Mammary epithelial cell (primary cell): ENCODE measurements around the gene ZNF200.

Experiments used
- EZH2 ChIP-seq: IDR thresholded peaks from 2 replicates; pipeline ENCODE4 v1.6.1; 2012; ENCODE audit warnings: low read length, inconsistent platforms, borderline replicate concordance
- TF ChIP-seq, protein P1 (sequence below), 2 donors: IDR thresholded peaks in 1 of 2; conservative IDR thresholded peaks in 1 of 2; 2 replicates each; pipeline ENCODE4 v1.5.1; 2011 to 2012; ENCODE audit warnings: inconsistent platforms in 2 of 2, low read length in 2 of 2, mild to moderate bottlenecking in 2 of 2, control low read depth in 1 of 2, low read depth in 1 of 2; ENCODE audit not compliant: insufficient read depth in 1 of 2; ENCODE audit errors: extremely low read depth in 1 of 2

- TF ChIP-seq EZH2, result no peak
- TF ChIP-seq, protein P1, sequence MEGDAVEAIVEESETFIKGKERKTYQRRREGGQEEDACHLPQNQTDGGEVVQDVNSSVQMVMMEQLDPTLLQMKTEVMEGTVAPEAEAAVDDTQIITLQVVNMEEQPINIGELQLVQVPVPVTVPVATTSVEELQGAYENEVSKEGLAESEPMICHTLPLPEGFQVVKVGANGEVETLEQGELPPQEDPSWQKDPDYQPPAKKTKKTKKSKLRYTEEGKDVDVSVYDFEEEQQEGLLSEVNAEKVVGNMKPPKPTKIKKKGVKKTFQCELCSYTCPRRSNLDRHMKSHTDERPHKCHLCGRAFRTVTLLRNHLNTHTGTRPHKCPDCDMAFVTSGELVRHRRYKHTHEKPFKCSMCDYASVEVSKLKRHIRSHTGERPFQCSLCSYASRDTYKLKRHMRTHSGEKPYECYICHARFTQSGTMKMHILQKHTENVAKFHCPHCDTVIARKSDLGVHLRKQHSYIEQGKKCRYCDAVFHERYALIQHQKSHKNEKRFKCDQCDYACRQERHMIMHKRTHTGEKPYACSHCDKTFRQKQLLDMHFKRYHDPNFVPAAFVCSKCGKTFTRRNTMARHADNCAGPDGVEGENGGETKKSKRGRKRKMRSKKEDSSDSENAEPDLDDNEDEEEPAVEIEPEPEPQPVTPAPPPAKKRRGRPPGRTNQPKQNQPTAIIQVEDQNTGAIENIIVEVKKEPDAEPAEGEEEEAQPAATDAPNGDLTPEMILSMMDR (conservative IDR thresholded peaks at IDR 0.05 in 1 of 2, IDR thresholded peaks at IDR 0.05 in 1 of 2; ENCODE audit: extremely low read depth in 1 of 2, insufficient read depth in 1 of 2, low read depth in 1 of 2, low read length in 2 of 2), result no peak
Measured at GRCh38 chr16:3187798-3188674, 46.9 kb downstream of the ZNF200 start, which contains the start of gene OR1F1.
